NCI-H2227 treated with DMSO at 0.1 percent for 48 hours (cell line): ENCODE results near the gene GPSM3.
"Not testable (repeated sequence)": the region's sequence is repeated elsewhere in the genome, so short reads cannot be mapped to it uniquely, and the experiment has no call there.

Experiments used
- DNase-seq: peaks from one replicate; lab custom pipeline; 2025; lab: John Stamatoyannopoulos, UW

The GPSM3 gene, protein sequence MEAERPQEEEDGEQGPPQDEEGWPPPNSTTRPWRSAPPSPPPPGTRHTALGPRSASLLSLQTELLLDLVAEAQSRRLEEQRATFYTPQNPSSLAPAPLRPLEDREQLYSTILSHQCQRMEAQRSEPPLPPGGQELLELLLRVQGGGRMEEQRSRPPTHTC

GRCh38 chr6:32192608-32193039 lies at the start of gene GPSM3:
Gene GPSM3, minus strand, starts transcription at chr6:32192643. Its CDS starts 130 bp downstream, at chr6:32192513.
- DNase-seq = no peak

DNA sequence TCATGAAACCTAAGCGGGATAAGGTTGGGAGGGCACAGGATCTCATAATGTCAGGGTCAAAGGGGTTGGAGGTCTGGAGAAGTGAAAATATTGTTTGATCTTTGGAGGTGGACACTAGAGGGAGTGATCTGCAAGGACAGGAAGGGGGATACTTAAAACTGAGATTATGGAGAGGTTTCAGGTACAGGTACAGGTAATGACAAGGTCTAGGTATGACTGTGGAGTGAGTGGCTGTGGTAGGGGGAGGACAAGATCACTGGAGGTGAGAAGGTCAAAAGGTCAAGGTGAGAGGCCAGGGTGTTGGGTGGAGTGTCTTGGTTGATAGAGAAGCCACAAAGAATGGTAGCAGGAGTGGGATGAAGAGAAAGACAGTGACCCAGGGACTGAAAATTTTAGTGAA lies 48.2 kb upstream of the GPSM3 start:
- DNase-seq = no peak

- no peak for DNase-seq
Observed at GRCh38 chr6:32239462-32239861, 47.0 kb upstream of the GPSM3 start.

DNA sequence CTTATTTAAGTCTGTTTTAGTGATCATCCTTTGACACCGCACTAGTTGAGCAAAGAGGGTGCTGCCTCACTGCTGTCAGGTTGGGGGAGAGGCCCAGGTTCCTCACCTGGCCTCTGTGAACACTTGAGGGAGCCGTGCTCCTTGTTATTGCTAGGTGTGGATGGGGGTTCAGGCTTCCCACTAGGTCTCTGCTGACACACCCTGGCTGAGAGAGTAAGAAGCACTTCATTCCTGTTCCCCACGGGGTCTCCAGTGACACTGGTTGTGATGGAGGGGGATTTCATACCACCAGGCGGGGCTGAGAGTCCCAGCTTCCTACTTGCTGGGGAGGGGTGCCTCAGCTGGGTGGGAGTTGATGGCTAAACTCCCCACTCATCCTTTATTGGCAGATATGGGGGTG lies 42.5 kb upstream of the GPSM3 start:
- DNase-seq = no peak

DNA sequence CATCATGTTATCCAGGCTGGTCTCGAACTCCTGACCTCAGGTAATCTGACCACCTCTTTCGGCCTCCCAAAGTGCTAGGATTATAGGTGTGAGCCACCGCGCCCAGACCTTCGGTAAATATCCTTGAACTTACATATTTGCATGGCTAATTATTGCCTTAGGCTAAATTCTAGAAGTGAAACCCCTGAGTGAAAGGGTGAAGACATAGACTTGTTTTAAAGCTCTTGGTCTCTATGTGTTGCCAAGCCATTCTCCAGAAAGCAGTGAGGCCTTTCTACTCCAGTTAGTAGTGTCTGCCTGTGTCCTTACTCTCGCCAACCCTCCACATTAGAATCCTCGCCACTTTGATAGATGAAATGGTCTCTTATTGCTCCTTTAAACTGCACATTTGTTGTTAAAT lies 34.0 kb upstream of the GPSM3 start:
- DNase-seq = no peak

DNA sequence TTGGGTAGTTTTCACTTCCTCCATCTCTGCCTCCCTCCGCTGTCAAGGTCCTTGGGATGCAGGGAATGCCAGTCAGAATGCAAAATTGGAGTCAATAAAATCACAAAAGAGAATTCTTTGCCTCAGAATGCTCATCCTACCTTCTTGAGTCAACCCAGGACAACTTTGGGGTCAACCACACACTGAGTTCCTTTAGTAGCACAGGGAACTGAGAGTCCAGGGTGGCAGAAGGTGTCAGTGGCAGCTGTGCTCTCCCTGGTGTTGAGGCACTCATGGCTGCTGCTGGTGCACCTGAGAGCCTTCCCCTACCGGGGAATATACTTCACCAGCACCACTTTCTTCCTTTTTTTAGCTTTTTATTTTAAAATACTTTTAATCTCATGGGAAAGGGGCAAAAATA lies 32.3 kb upstream of the GPSM3 start:
- no peak for DNase-seq

- no peak for DNase-seq
Observed at GRCh38 chr6:32223258-32224235, 31.1 kb upstream of the GPSM3 start, which contains the start of gene NOTCH4. Gene NOTCH4, minus strand, starts transcription at chr6:32224067. Its CDS starts 139 bp downstream, at chr6:32223928.

GRCh38 chr6:32222333-32223230 lies 30.1 kb upstream of the GPSM3 start:
- DNase-seq = no peak

DNA sequence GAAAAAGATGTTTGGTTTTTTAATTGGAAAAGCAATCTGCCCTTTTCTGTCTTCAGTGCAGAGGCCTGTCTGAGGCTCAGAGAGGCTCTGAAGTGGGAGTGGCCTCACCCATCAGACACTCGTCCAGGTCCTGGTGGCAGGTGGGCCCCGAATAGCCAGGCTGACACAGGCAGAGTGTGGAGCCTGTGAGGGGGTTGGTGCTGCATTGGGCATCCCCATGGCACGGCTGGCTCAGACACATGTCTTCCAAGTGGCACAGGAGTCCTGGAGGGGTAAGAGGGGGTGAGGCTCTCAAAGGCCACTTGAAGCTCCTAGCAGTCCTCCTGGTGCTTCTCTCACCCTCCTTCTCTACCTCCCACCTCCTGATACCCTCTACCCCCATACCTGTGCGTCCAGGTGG lies 27.6 kb upstream of the GPSM3 start:
- DNase-seq = no peak

DNA sequence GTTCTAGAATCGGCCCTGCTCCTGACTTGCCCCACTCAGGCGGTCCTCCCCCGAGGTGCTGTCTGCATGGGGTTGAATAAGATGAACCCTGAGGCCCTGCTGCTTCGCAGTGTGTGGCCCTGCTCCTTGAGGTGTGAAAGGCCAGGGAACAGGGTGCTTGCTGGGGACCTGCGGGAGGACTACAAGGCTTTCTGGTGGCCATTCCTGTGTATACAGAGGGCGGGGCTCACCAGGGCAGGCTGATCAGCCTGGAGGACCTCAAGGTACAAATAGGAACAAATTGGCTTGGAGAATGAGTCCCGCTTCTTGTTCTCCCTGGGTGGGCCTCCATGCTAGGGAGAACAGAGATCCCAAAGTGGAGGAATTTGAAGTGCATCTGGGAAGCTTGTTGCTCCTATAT lies 25.7 kb upstream of the GPSM3 start:
- DNase-seq = no peak

GRCh38 chr6:32216998-32217397 lies 24.6 kb upstream of the GPSM3 start:
- DNase-seq = no peak

DNA sequence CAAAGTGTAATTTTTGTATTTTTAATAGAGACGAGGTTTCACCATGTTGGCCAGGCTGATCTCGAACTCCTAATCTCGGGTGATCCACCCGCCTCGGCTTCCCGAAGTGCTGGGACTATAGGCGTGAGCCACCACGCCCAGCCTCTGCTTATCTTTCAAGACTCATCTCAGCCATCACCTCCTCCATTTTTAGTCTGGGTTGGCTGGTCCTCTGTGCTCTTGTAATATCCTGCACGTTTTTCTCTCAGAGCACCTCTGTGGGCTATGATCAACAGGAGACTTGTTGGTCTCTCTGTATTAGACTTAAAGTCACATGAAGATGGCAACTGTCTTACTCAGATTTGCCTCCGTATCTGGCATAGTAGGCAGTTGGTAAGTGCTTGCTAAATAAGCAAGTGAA lies 23.8 kb upstream of the GPSM3 start:
- no peak for DNase-seq

DNA sequence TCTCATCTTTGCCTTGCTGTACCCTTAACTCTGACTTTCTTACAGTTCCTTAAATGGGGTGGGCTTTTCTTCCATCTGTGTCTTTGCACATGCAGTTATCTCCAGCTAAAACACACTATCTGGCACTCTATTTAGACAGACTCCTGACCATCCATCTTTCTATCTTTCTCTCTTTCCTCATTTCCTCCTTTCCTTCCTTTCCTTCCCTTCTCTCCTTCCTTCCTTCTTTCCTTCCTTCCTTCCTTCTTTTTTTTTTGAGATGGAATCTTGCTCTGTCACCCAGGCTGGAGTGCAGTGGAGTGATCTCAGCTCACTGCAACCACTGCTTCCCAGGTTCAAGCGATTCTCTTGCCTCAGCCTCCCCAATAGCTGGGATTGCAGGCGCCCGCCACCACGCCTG lies 23.2 kb upstream of the GPSM3 start:
- DNase-seq = no peak

DNA sequence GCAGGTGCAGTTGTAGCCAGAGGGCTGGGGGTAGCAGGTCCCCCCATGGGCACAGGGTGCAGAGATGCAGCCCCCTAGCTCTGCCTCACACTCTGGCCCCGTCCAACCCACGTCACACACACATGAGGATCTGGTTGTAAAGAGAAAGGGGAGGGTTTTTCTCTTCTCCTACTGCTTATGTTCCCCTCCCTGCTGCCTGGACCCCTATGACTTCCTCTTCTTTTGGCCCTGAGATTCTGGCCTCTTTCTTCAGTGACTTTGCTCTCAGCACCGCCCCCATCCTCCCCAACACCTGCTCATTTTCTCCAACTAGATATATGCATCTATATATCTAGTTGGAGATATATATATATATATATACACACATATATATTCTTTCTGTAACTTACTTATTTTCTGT lies 21.7 kb upstream of the GPSM3 start:
- no peak for DNase-seq

GRCh38 chr6:32213649-32214048 lies 21.2 kb upstream of the GPSM3 start:
- DNase-seq = no peak

GRCh38 chr6:32212076-32212760 lies 19.8 kb upstream of the GPSM3 start:
- DNase-seq = no peak

DNA sequence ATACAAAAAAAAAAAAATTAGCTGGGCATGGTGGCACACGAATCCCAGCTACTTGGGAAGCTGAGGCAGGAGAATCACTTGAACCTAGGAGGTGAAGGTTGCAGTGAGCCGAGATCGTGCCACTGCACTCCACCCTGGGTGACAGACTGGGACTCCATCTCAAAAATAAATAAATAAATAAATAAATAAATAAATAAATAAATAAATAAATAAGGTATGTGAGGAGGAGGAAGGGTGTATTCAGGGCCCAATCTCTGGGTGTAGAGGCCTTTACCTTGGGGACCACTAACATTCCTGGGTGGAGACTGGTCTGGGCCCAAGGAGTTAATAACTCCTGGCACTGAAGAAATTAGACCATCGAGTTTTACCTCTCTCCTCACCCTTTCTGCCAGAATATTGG lies 19.0 kb upstream of the GPSM3 start:
- not testable (repeated sequence) for DNase-seq

GRCh38 chr6:32210191-32210601 lies 17.8 kb upstream of the GPSM3 start:
- DNase-seq = no peak

DNA sequence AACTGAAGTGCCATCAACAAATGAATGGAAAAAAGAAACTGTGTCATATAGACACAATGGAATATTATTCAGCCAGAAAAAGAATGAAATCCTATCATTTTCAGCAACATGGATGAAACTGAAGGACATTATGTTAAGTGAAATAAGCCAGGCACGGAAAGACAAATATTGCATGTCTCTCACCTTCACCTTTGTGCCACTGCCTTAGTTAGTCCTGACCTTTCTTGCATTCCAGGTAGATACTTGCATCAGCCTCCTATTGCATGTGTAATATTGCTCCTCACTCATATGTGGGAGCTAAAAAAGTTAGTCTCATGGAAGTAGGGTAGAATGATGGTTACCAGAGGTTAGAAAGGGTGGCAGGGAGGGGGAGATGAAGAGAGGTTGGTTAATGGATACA lies 16.6 kb upstream of the GPSM3 start:
- DNase-seq = no peak

DNA sequence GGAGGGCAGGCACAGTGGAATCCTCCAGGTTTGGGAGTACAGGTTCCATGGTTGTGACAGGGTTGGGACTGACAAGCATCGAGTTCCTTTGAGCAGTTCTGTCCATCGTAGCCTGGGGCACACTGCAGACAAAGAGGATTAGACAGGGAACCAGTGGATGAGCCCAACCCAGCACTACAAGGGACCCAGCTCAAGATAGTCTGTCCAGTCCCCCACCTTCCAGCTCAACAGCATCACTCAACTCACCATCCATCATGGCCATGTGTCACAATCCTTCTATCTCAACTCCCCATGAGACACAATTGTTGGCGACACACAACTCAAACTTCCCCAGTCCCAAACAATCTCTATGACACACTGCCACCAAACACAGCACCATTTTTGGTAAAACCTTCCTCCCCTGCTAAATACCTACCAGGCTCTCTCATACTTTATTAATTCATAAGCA lies 11.8 kb upstream of the GPSM3 start:
- no peak for DNase-seq

DNA sequence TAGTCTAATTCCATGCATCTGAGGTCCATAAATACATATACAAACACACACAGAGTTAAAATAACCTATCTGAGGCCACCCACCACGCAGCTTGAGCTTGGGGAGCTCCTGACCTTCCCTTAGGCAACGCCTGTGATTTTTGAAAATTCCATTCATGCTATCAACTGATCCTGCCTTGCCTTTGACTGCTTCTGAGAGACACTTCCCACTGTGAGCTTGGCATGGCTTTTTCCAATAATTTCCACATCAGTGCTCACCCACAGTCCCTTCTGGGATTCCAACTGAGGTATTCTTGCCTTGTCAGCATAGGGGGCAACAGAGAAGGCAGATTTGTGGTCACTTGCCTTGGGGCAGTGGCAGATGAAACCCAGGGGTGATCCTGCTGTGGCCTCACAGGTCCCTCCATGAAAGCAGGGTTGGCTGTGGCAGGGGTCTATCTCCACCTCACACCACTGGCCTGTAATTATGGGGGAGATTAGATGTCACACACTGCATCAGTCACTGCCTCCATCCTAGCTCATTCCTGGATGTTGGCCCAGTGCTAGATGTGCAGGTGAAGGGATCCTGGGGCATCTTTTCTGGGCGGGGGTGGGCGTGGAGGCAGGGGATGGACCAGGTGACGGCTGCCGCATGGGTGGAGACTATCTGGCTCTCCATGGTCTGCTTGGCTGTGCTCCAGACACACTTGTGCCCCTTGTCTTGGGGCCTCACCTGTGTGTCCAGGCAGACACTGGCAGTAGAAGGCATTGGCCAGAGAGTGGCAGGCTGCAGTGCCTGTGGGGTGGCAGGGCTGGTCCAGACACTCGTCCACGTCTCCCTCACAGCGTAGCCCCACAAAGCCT lies 11.2 kb upstream of the GPSM3 start:
- DNase-seq = peak; percentile 8
